NCI-H1105 treated with DMSO at 0.1 percent for 48 hours (cell line): ENCODE results near the gene EBF4.

ENCODE experiments used
- DNase-seq: peaks from one replicate; lab custom pipeline; 2025; lab: John Stamatoyannopoulos, UW

EBF4 gene

GRCh38 chr20:2692036-2692885, at the start of gene EBF4:
EBF4 (plus strand) TSS chr20:2692780; CDS start chr20:2693646, 866 bp downstream.
- DNase-seq, result peak; percentile 40

DNA sequence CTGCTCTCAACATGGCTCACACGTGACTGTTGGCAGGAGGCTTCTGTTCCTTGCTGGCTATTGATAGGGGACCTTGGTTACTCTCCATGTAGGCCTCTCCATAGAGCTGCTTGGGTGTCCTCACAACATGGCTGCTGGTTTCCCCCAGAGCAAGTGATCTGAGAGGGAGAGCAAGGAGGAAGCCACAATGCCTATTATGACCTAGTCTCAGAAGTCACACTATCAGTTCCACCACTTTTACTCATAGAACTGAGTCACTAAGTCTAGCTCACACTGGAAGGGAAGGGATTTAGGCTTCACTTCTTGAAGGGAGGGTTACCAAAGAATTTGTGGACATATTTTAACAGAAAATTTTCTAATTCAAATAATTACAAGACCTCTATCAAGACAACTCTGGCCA, 48.9 kb upstream of the EBF4 start:
- DNase-seq, result no peak

DNA sequence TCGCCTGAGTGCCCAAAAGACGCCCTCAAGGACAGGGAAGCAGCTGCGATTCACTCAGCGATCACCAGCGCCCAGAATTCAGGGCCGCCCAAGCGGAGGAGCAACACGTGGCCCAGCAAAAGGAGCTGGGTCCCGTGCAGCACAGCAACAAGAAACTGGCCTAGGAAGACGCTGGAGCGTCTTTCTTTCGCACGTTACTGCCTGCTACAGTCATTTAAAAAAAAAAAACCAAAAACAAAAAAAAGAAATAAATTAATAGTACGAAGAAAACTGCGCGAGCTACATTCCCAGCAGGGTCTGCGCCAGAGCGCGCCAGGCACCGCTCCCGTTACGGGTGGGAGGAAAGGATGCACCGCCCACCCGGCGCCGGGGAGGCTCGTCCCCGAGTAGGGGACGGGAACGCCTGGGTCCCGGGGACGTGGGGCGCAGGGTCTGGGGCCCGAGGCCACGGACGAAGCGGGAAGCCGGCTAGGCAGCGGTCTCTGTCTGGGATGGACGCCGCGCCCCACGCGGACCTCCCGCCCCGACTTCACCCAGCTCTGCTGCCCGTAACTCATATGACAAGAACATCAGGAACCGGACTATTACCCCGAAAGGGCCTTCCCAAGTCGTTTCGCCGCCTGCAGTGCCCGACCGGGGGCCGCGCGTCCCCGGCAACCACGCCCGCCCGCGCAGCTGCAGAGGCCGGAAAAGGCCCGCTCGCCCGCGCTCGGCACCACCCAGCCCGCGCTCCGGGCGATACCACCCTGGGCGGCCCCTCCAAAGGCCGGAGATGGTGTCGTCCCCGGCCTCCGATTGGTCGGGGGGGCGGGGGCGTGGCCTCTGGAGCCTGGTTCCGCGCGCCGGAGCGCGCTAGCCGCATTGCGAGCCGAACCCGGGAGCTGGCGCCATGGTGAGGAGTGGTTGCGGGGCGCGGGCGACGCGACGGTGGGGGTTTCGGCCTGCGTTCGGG, 40.5 kb upstream of the EBF4 start, which contains the start of gene NOP56:
NOP56 (plus strand) TSS at position 861 of the 952 bp plus-strand sequence; CDS start at position 890, 29 bp downstream.
- DNase-seq, result peak; percentile 85

GRCh38 chr20:2652724-2653555, 39.6 kb upstream of the EBF4 start:
- peak; percentile 51 for DNase-seq

DNA sequence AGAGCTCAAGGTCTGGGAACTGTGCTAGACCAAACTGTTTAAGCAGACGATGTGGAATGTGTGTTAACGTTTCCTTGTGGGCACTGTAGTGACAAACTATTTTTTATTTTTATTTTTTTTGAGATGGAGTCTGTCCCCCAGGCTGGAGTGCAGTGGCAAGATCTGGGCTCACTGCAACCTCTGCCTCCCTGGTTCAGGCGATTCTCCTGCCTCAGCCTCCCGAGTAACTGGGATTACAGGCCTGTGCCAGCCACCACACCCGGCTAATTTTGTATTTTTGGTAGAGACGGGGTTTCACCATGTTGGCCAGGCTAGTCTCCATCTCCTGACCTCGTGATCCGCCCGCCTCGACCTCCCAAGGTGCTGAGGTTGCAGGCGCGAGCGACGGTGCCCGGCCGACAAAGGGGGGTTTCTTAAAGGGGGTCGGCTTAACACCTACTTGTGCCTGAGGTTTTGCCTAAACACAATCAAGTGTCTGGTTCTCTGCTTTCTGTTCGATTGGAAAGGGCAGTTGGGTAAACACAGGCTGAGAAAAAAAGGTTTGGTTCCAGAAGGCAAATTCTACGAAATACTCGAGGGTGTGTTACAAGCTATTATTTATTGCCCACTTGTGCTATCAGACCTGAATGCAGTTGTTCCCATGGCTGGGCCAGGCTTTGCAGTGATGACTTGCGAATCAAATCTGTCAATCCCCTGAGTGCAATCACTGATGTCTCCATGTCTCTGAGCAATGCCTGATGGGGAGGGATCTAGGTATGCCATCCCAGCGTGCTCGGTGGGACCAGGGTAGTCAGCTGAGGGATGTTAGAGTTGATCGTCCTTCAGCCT, 38.8 kb upstream of the EBF4 start:
- DNase-seq, result no peak

DNA sequence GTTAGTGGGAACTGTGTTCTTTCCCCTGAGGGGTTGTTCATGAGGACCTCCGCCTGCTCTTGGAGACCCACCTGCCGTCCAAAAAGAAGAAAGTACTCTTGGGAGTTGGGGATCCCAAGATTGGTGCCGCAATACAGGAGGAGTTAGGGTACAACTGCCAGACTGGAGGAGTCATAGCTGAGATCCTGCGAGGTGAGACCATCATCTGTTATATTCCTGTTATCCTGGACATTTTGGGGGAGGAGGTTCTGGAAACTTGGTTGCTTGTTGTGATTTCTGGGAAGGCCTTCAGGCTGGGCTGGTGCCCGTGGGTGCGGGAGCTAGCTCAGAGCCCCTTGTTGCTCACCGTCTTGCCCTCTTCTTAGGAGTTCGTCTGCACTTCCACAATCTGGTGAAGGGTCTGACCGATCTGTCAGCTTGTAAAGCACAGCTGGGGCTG, 38.2 kb upstream of the EBF4 start:
- no peak for DNase-seq

DNA sequence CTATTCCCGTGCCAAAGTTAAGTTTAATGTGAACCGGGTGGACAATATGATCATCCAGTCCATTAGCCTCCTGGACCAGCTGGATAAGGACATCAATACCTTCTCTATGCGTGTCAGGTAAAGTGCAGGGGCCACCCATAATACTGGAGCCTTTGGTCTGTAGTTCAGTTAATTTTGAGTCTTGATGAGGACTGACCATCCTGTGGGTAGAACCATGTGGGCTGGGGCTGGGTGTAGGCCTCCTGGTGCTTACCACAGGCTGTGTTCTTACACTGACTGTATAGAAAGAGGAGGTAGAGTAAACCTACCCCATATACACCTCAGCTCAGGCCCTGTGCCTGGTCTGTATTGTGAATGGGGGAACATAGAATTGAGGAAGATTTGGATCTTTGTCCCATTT, 37.7 kb upstream of the EBF4 start:
- no peak for DNase-seq

- no peak for DNase-seq
Measured at GRCh38 chr20:2655331-2656116, 37.1 kb upstream of the EBF4 start.

DNA sequence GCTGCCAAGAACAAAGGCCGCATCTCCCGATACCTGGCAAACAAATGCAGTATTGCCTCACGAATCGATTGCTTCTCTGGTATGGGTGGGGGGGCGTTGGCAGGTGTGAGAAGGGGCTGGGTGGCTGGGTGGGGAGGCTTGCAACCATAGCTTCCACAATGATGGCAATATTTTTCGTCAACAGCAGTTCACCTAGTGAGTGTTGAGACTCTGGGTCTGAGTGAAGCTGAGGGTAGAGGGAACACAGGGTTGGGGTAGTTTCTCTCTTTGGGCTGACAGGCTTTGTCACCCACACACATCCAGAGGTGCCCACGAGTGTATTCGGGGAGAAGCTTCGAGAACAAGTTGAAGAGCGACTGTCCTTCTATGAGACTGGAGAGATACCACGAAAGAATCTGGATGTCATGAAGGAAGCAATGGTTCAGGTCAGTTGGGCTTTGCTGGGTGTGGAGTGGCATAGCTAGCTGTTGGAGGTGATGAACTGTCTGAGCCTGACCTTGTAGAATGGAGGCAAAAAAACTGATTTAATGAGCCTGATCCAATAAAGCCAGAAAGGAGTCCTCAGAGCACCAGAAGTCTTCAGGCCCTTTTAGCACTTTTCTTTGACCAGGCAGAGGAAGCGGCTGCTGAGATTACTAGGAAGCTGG, 36.0 kb upstream of the EBF4 start:
- DNase-seq, result no peak

DNA sequence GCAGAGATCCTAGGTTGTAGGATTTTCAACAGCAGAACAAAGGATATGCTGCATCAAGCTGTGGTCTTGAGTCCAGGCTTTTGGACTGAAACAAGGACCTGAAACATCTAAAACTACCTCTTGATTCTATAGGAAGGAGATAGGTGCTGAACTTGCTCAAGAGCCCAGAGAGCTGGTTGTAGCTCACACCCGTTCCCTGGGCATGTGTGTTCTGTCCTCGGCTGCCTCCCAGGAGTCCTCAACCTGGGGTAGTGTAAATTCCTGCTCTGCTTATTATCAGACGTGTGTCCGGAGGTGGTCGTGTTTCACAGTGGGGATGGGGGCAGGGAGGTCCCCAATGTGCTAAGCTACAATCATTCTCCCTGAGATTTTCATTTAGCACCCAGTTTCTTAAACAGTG, 35.3 kb upstream of the EBF4 start:
- no peak for DNase-seq

GRCh38 chr20:2657674-2658073, 34.9 kb upstream of the EBF4 start:
- DNase-seq, result no peak

GRCh38 chr20:2658414-2659354, 33.9 kb upstream of the EBF4 start:
- DNase-seq, result no peak

DNA sequence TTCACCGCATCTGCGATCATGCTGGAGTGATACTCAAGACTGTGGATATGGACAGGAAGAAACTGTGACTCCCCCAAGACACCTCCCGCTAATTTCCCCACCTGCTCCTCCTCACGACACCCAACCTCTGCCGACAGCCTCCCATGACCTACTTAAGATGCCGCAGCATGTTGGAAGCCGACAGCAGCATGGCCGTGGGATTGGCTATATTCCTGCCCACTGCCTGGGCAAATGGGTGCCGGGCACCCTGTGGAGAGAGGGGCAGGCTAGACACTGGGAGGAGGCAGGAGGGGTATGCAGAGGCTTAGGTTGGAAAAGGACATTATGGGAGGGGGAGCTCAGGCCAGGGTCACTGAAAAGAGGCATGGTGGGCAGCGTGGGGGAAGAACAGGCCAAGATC, 33.0 kb upstream of the EBF4 start:
- no peak for DNase-seq

DNA sequence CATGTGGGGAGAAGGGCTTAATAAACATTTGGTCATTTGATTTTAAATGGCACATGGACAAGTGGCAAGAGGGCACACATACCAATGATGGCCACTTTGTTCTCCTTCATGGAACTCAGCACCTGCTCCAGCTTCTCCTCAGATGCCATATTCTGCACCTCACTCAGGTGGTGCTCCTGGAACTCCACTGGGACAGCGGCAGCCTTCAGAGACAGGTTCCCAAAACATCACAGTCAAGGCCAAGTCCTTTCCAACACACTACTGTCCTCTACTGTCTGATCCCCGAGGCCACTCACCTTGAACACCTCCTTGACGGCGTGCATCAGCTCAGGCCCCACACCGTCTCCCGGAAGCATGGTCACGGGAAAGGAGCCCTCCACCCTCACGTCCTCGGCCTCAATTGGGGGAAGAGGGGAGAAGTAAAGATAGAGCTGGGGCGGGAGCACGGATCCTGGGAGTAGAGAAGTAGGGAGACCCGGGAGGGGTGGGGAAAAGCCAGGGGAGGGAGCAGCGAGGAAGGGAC, 29.2 kb upstream of the EBF4 start:
- no peak for DNase-seq

- peak; percentile 87 for DNase-seq
Measured at GRCh38 chr20:2663887-2664719, 28.5 kb upstream of the EBF4 start, which contains the start of gene IDH3B. IDH3B (minus strand) TSS chr20:2664216; CDS start chr20:2664188, 28 bp downstream.

DNA sequence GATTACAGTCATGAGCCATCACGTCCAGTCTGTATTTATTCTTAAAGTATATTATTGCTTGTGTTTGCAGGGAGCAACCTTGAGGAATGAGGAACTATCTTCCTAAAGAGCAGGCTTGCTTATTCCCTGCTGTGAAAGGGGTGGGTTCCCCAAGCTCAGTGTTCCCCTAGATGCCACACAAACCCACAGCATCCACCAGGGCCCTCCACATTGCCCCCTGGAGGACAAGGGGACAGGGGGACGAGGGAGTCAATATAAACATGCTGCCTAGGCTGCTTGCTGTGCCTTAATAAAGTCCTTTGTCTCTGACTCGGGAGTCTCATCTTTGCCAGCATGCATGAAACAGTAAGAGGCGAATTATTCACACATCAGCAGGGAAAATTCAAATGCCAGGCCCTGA, 20.6 kb upstream of the EBF4 start:
- DNase-seq, result no peak

GRCh38 chr20:2672446-2672845, 20.1 kb upstream of the EBF4 start:
- DNase-seq, result no peak
